ENCODE measurements around the gene LRRC7.
"Not testable (repeated sequence)": the region's sequence is repeated elsewhere in the genome, so short reads cannot be mapped to it uniquely, and the experiment has no call there.

Gene LRRC7

DNA sequence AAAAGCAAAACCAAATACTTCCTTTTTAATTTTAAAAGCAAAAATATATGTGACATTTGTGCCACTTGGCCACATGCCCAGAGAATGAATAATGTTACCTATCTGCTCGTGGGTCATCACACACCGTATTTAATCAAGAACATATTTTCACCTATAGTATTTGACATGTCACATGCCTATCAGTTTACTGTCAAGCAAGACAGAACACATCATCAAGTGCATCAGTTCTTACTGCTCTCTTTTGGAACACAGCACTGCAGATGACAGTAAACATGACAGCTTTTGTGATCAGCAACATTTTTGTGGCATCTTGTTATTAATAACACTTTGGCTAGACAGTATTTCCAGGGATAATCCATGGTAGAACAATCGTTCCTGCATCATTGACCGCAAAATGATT, 134.4 kb downstream of the LRRC7 start:
- no peak for DNase-seq

DNA sequence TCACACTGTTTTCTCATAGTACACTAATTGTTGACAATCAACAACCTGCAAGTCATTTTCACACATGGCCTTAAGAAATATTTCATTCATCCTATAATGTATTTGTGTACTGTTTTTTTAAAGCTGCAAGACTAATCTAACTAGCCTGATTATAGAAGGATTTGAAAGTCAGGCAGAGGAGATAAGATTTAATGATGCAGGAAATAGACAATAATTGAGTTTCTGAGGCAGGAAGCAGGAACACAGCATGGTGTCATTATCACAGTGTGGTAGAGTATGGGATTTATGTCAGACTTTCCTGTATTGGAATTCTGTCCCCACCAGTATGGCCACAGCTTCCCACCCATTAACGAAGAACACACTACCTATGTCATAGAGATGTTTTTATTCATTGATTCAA, 138.8 kb downstream of the LRRC7 start:
- no peak for DNase-seq

DNA sequence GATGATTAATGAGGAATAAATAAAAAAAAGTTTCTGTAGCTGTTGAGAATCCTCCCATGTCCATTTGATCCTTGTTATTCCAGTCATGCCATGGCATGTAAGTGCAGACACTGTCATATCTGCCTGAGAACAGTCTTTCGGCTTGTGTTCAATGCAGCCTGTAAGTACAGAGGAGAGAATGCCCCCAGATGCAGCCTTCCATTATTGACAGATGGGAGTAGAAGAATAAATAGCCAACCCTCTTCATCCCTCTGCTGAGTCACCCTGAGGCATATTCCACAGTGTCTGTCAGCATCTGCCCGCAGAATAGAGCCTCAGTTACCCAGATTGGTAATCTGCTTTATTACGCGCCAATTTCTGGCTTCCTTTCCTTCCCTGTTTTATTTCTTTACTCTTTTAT, 139.4 kb downstream of the LRRC7 start:
- no peak for DNase-seq

DNA sequence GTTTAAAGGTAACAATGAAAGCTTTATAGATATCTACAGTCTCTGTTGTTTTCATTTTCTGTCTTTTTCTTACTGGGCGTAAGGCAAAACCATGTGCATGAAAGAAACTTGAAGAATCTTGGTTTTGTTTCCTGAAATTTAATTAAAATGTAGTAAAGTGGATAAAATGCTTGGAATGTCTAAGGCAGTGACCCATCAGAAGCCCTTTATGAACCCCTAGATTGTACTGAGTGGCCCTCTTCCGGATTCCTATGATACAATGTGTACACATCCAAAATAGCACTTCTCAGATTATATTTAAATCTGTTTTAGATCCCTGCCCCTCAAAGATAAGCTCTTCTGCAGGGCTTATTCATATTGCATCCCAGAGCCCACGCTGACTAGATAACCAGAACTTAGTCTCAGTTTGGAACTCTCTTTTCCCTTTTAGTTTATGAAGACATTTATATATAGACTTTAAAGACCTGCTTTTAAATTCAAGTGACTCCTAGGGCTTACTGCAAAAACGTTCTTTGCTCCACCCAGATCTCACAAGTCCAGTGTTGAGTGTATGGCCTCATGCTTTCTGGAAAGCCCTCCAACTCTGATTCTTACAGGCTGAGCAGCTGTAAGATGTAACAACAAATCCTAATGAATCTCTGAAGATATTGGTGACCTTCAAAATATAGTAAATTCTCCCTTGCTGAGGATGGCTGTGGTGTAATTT, 142.9 kb downstream of the LRRC7 start:
- no peak for DNase-seq

DNA sequence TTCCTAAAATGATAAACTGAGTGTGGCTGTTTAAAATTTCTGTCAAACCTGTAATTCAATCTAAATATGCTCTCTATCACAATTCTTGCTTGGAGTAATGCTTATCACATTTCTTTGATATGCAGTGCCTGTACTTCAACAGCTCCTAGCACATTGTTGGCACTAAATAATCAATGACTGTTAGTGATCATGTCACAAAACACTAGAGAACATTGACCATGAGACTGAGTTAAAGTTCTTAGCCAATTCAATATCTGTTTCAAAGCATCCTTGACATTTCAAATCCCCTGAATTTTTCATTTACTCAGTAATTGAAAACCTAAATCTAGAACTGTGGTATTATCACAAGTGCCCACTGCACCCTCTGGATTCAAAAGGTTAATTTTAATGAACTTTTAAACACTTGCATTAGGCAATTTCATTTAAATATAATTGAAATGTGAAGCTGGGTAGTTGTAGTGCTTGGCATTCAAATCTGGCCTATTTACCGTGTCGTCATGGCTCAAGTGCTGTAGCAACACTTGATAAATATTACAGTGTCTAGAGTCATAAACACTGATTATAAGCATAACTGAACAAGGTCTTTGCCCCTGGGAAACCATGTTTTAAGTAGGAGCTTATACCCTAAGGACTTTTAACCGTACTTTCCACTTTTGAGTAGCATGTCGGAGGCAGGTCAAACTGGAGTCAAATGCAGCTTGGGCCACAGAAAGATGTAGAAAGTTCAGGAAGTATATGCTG, 143.6 kb downstream of the LRRC7 start:
- no peak for DNase-seq

DNA sequence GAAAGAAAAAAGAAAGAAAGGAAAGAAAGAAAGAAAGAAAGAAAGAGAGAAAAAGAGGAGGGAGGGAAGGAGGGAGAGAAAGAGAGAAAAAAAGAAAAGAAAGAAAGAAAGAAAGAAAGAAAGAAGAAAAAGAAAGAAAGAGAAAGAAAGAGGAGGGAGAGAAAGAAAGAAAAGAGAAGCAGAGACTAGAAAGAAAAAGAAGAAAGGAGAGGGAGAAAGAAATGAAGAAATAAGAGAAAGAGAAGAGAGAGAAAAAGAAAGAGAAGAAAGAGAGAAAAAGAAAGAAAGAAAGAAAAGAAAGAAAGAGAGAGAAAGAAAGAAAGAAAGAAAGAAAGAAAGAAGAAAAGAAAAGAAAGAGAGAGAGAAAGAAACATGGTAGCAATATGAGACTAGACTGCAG, 150.1 kb downstream of the LRRC7 start:
- not testable (repeated sequence) for DNase-seq

DNA sequence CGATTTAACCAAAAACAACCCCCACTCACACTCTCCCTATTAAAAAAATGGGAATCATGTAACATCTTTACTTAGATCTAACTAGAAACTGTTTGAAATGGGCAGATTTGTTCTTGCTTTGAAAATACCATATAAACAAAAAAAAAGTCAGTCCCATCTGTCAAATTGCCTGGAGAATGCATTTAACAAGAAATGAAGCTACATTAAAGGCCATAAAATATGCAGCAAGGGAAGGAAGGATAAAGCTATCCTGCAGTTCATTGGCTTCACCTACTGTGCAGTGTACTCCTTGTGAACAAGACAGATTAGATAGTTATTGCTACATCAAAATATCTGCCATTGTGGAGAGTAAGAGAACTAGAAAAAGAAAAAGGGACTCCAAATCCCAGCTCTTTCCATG, 160.5 kb downstream of the LRRC7 start:
- no peak for DNase-seq

DNA sequence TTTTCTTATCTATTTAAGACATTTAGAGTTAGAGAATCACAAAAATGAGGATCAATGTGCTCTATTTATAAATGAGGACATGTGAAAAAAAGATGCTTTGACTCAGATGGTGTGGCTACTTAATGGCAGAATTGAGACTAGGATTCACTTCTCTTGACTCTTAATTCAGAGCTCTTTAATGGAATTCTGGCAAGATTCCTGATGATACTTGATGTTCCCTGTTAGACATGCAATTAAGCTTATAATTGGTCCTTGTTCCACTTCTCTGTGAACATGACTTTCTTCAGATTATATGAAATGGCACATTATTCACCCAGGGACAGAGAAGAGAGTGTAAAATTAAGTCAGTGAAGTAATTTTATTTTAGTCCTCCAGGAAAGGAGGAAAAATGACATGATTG, 165.3 kb downstream of the LRRC7 start:
- DNase-seq, result no peak

DNA sequence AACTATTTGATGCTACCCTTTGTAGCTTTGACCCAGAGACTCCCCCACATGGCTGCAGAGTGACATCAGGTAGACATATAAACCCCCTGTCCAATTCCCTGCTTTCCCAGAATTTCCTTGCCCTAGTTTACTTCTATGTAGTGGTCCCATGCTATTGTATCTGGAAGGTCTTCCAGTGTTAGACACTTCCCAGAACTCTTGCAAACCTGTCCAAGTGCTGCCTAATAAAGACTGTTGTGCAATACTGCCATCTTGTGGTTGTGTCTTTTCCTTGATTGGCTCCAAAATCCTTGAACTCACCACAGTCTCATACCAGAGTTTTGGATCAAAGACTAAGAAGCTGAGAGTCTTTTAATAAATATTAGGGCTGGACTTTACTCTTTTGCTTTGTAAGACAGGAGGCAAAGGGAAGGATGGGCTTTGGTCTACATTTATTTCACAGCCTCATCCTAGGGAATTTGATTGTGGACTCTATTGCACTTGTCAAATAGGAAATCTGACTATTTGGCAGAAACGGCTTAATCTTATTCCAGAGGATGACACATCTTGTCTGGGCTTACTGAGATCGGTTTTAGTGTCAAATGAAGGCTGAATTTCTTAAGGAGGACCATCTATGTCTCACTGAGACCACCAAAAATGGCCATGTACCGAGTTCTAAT, 169.9 kb downstream of the LRRC7 start:
- DNase-seq, result no peak

DNA sequence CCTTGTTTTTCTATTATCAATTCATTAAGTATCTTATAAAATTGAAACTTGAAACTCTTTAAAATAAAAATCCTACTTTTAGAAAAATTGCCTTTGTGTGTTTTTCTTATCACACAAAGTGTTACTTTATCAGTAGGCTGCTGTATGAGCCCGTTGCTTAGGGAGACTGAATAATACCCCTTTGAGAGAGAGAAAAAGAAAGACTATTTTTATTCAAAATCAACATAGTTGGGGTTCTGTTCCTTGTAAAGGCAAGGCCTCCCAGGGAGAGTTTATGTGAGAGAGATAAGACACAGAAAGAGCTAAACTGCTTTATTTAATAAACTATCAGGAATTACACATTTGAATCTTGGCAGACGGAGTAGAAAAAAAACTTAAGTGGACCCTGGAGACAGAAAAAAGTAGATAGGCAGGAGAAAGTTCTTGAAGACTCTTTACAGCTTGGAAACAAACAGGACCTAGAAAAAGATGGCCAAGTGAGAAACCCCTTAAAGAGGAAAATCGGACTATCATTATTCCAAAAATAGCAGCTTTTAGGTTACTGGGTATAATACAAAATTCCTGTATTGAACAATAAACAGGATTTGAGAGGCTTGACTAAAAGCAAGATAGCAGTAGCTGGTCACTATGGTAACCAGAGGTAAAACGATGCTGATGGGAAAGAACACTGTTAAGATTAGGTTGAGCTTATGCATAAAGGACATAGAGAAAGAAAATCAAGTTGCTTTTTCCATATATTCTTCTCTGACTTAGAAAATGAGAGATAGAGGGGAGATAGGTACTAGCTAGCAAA, 170.9 kb downstream of the LRRC7 start:
- no peak for DNase-seq

DNA sequence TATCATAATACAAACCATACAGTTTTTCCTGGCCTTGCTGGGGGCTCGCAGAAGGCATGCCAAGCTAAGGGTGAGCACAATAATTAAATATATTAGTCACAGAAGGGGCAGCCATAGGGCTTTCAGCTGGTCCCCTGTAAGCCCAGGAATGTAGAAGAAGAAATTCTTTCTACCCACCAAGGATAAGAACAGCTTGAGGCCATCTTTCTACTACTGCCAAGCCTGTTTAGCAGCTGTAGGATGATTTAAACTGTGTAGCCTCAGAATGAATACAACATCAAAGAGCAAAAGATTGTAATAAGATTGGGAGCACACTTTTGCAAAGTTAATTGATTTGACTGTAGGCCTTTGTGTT, 171.5 kb downstream of the LRRC7 start:
- no peak for DNase-seq

DNA sequence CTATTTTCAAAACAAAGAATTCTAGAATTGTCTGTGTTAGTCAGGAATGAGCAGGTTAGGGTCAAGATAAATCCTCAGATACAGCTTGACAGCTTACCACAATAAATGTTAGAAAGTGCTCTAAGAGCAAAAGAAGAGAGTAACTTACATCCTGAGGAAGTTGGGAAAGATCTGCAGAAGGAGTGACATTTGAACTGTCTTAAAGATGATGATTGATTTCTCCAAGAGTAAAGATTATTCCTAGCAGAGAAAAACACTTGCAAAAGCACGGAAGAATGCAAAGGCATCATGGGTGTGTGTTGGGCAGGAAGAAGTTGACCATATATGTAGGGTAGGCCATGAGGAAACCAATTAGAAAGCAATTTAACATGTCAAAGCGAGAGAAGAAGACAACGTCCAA, 175.4 kb downstream of the LRRC7 start:
- no peak for DNase-seq

DNA sequence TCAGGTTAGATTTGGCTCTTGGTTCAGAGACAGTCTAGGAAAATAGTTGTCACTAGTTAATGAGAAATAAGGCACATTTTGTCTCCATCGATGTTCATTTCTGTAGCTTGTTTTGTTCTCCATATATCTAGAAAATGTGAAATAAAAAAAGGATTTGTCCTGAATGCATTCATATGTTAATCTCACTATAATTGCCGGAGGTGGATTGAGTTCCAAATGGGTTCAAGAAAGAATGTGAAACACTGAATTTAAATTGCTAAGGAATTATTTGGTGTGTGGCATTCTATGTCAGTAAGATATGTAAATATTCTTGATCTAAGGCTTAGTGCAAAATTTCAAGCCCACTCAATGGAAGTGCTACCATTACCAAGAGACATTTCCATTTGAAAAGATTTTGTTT, 176.7 kb downstream of the LRRC7 start:
- no peak for DNase-seq

DNA sequence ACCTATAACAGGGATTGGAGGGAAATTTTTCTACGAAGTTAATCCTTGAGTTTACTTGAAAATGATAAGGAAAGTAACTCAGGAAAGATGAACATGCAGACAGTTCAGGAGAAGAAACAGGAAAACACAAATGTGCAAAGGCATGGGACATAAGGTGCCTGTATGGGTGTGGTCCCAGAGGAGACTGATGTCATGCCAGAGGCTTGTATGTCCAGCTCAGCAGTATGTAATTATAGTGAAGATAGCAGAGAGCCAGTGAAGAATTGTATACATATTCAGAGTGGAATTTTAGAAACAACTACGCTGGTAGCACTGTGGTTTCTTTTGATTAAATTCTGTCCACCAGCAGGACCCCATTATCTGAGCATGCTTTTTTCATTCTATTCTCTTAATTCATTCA, 179.5 kb downstream of the LRRC7 start:
- DNase-seq, result no peak

DNA sequence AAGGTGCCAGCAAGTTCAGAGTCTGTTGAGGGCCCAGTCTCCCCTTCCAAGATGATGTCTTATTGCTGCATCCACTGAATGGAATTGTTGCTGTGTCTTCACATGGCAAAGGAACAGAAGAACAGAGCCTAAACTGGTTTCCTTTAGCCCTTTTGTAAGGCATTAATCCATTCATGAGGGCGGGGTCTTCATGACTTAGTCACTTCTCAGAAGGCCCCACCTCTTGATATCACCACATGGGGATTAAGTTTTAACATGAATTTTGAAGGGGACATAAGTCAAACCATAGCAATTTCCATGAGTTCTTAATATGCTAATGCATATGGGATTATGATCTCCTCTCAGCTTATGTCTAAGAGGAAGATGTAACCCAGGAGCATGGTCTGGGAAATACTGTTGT, 182.9 kb downstream of the LRRC7 start:
- DNase-seq, result no peak

DNA sequence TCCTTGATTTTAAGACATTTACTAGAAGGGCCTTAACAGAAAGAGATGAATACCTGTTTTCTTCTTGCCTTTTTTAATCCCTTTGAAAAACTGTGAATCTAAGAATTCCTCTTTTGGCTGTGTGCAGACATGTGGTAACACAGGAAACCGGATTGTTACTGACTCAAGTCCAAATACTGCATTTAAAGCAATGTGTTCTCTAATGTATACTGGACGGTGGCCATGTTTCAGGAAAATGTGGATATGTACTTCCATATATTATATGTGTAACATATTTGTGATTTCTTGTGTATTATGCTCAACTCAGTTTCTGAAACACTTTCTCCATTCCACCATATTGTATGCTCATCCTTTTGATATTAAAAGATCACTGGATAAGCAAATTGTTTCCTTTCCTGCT, 185.1 kb downstream of the LRRC7 start:
- no peak for DNase-seq

DNA sequence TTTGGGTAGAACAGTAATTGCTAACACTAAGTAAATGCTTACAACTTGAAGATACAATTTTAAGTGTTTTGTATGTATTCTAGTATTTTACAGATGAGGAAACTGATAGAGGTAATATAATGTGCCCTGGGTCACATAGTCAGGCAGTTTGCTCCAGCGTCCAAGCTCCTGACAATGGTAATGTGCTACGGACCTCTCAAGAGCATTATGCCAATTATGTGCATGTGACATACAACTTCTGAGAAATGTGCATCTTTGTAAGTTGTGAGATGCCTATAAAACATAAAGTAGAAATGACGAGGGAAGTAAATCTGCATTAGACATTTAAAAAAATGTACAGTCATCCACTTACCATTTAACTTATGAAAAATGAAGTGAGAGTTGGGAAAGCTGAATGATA, 186.8 kb downstream of the LRRC7 start:
- DNase-seq, result no peak

DNA sequence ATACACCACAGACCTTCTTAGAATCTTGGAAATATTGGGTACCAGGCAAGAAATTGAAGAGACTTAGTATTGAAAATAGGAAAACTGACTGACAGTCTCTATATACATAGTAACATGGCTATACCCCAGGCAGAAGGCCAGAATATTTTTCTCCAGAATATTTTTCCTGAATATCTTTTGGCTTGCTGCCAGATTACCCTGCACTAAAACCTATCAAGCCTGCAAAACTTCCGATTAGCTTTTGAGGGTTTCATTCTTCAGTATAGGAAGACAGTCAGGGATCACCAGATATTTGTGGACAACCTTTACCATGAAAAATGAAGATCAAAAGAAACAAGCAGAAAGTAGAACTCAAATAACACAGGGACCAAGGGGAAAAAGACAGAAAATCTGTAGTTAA, 187.9 kb downstream of the LRRC7 start:
- no peak for DNase-seq

DNA sequence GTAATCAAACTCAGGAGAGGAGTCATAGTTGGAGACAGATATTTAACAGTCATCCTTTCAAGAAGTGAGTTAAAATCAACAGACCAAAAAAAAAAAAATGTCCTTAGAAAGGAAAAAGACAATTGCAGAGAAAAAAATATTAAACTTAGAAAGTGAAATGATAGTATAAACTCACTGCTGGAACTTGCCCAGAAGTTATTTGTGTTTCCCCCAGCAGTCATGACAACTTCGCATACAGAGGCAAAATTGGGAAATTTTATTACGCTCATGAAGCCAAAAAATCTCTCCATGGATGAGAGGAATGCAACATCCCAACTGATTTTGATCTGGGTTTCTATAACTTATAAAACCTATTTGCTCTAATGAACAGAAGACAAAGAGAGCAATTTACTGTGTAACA, 198.2 kb downstream of the LRRC7 start:
- DNase-seq, result no peak

DNA sequence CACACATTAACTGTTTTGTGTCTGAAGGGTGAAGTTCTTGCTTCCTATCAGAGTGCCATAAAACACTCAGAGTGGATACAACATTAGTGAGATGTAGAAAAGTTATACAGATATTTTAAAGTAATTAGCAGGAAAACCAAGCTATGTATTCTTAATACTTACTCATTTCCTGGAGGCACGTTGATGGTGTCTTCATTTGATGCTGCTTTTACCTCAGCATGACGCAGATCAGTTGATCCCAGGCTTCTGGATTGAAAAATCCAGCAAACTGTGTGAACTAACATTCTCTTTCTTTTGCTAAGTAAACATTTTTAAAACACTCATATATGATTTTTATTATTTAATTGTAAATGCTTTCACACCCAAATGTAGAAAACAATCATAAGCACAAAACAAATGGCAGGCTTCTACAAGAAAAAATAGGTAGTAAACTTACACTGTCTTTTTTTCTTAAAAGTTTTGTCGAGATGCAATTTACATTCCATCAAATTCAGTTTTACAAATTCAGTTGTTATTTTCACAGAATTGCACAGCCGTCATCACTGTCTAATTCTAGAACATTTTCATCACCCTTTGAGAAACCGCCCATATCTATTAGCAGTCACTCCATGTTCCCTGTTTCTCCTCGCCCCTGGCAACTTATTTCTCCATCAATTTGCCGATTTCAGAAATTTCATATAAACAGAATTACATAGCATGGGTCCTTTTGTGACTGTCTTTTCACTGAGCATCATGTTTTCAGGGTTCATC, 198.9 kb downstream of the LRRC7 start:
- DNase-seq, result no peak

DNA sequence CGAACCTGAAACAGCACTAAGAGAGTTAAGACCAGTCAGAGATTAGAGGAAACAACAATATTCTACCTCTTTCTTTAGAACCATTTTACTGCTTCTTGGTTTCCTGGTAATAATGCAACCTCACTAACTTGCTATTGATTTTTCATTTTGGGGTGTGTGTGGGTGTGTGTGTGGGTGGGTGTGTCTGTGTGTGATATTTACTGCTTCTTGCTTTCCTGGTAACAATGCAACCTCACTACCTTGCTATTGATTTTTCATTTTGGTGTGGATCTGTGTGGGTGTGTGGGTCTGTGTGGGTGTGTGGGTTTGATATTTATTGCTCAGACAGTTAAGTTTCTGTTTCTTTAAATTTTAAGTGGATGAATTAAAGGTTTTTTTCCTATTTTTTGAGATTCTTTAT, 208.8 kb downstream of the LRRC7 start:
- DNase-seq, result no peak

DNA sequence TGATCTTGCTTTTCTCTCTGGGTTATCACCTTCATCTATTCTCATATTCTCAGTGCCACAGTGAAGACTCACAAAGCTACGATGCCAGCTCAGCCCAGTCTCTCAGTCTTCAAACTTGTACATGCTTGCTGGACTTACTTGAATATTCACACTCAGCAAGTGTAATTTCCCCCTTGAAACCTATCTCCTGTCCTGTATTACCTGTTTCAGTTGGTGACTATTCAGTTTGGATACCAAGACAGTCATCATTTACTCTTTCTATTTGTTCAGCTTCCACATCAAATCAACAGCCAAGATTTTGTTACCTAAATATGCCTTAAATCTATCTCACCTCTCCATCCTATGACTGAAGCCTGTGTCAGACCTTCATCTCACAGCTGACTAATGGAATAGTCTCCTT, 209.7 kb downstream of the LRRC7 start:
- no peak for DNase-seq

DNA sequence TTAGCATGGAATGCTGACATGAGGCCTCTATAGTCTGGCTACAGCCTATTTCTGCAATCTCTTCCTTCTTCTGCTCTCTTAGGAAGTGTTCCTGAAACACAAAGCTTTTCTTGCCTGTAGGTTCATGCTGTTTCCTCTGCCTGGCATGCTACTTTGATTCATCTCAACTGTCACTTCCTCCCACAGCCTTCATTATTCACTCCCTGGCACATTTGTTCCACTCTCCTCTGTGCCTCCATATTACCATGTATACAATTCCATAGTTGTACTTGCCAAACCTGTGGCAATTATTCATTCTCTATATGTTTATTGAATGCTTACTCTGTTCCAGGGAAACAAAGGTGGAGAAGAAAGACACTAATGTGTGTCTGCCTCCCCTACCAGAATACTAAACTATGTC, 210.2 kb downstream of the LRRC7 start:
- no peak for DNase-seq

Measured in activated CD8-positive, alpha-beta memory T cell treated with anti-CD3 and anti-CD28 coated beads, Interleukin-2, amount 50 U/mL, for 4 hours (primary cell).